Smooth muscle cell of bladder (primary cell): ENCODE measurements around the gene SEC23A. TPM values are rescaled to one million over a fixed set of nuclear protein-coding genes. Genes with fewer than 3 reads are reported as not detected.

ENCODE experiments used
- total RNA-seq: library from RNA; depleted of rRNA; stranded (reverse); fragments of >200 nt; gene quantifications from 2 replicates; pipeline ENCODE4 v1.2.3, GENCODE V29; 2014

SEC23A gene
- 395 and 428 TPM in 2 replicates for total RNA-seq

GRCh38 chr14:39102969-39103957, at the start of gene SEC23A:
SEC23A (minus strand) TSS chr14:39103235; CDS start chr14:39096118, 7,117 bp downstream.

GRCh38 chr14:39114073-39114838, 11.2 kb upstream of the SEC23A start, which contains the start of gene GEMIN2:
GEMIN2 (plus strand) TSS chr14:39114323; CDS start chr14:39114339, 16 bp downstream.

Other genes starting within 250 kb of the SEC23A start
- 15.6 and 20.5 TPM in 2 replicates for gene GEMIN2, start 11.1 kb upstream of the SEC23A start, total RNA-seq
- gene TRAPPC6B, start 67.1 kb upstream of the SEC23A start, total RNA-seq, result 24.2 and 26.3 TPM in 2 replicates
- 11.1 and 16.0 TPM in 2 replicates for gene PNN, start 72.0 kb upstream of the SEC23A start, total RNA-seq
- gene MIA2, start 130.7 kb upstream of the SEC23A start, total RNA-seq, result 11.9 and 14.5 TPM in 2 replicates